BLaER1 treated with 17β-estradiol and CSF1 and Interleukin-3, amounts not matched to agents 10 nM and 100 nM (cell line): ENCODE measurements around the gene SMIM22.

Experiments used
- H3K27ac ChIP-seq, 11 experiments: shearing (Covaris generic); formaldehyde crosslinking; 2 replicates each; pipeline ENCODE4 v1.8.1; 2022
- H3K27me3 ChIP-seq, 11 experiments: shearing (Covaris generic); formaldehyde crosslinking; 2 replicates each; pipeline ENCODE4 v1.8.1; 2022
- H3K36me3 ChIP-seq, 11 experiments: shearing (Covaris generic); formaldehyde crosslinking; 2 replicates each; pipeline ENCODE4 v1.8.1; 2022
- H3K4me1 ChIP-seq, 10 experiments: shearing (Covaris generic); formaldehyde crosslinking; 2 replicates each; pipeline ENCODE4 v1.8.1; 2022
- H3K4me2 ChIP-seq, 11 experiments: shearing (Covaris generic); formaldehyde crosslinking; 2 replicates each; pipeline ENCODE4 v1.8.1; 2022
- H3K4me3 ChIP-seq, 10 experiments: shearing (Covaris generic); formaldehyde crosslinking; 2 replicates each; pipeline ENCODE4 v1.8.1; 2022
- H3K9ac ChIP-seq, 11 experiments: shearing (Covaris generic); formaldehyde crosslinking; 2 replicates each; pipeline ENCODE4 v1.8.1; 2022
- H3K9me3 ChIP-seq, 11 experiments: shearing (Covaris generic); formaldehyde crosslinking; replicated peaks in 1 of 11; 2 replicates each; pipeline ENCODE4 v1.8.1; 2022
- H4K20me1 ChIP-seq, 11 experiments: shearing (Covaris generic); formaldehyde crosslinking; 2 replicates each; pipeline ENCODE4 v1.8.1; 2022
- Cebpa-rat ChIP-seq, 11 experiments: shearing (Covaris generic); IDR thresholded peaks; 2 replicates each; pipeline ENCODE4 v1.8.1; 2022

Gene SMIM22

DNA sequence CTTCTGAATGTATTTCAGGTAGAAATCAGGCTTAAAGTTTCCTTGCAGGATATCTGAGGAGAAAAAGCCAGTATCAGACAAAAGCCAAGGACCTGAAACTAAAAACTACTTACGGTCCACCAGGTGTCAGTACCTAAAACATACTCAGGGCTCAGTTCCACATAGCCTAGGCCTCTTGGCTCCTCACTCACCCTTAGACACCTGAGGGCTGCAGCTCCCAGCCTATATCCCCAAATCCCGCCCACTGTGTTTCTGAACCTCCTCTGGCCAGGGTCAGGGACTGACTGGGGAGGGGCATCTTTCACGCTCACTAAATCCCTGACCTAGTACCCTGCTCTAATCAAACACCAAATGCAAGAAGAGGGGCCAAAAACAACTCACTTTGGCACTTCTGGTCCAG is 16.1 kb downstream of the SMIM22 start:
- H3K9ac ChIP-seq, result no peak overlapping the region

DNA sequence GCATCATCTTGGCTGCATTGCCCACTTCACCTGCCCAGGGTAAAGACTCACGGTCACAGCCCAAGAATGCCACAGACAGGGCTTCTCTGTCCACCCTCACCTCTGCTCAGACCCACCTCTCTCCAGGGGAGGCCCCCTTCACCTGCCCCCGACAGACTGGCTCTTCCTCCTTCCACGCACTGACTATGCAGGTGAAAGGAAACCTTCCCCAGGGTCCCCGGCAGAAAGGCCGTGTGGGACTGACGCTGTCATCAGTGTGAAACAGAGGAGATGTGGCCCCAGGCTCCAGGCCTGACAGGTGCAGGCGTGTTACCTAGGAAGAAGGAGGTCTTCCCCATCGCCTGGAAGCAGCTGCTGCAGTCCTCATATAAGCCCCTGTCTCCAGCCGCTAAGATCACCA is 16.6 kb downstream of the SMIM22 start:
- no peak for TF ChIP-seq Cebpa-rat (IDR thresholded peaks at IDR 0.05)
- no peak overlapping the region for H3K9ac ChIP-seq
- H3K4me3 ChIP-seq, result no peak overlapping the region
- H3K4me2 ChIP-seq, result no peak overlapping the region
- no peaks in the 10 kb centered on the region for H3K27me3 ChIP-seq
- no peaks in the 10 kb centered on the region for H3K9me3 ChIP-seq
- peaks cover 96 to 100% (median 98%) of the 10 kb centered on the region in 11 experiments for H3K36me3 ChIP-seq
- peaks cover 0 to 37% (median 11%) of the 10 kb centered on the region in 11 experiments; a peak in 11 of 22 replicates for H4K20me1 ChIP-seq
- no peak overlapping the region for H3K27ac ChIP-seq
- H3K4me1 ChIP-seq, result no peaks in the 10 kb centered on the region

More for the DNA sequence above, 16.1 kb downstream of the SMIM22 start:
- no peaks in the 10 kb centered on the region for H3K4me1 ChIP-seq
- TF ChIP-seq Cebpa-rat (IDR thresholded peaks at IDR 0.05), result no peak
- H3K4me3 ChIP-seq, result no peak overlapping the region
- H3K9me3 ChIP-seq, result no peaks in the 10 kb centered on the region
- no peak overlapping the region for H3K27ac ChIP-seq
- H3K36me3 ChIP-seq, result peaks cover 95 to 100% (median 98%) of the 10 kb centered on the region in 11 experiments
- H3K27me3 ChIP-seq, result no peaks in the 10 kb centered on the region
- H3K4me2 ChIP-seq, result no peak overlapping the region
- H4K20me1 ChIP-seq, result peaks cover 0 to 40% (median 11%) of the 10 kb centered on the region in 11 experiments; a peak in 11 of 22 replicates

DNA sequence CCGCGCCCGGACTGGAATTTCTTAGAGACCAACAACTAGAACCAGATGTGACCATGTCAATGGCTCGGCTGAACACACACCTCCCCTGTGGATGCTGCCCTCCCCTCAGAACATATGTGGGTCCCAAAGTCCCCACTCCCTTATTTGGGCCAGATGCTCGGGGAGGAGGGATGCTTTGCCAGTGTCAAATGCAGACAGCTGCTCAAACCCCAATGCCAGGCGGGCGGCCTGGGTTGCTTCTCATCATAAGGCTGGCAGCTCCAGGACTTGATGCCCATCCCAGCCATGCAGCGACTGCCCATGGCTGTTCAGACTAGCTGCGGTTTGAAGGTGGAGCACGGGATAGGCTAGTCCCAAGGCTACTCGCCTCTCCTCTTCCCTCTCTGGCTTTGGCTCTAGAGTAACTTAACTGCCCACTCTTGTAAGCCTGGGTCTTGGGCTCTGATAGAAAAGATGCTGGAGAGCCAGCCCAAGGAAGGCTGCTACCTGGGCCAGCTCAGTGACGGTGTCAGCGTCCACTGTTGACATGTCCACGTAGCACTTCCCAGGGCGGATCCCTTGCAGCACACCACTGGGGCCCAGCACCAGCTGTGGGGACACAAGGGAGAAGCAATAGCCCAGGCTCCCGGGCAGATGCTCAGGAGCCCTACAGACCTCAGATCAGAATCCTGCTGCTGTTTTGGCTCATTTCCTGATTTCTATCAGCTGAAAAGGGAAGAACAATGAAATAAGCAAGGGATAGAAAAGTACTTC is 18.3 kb downstream of the SMIM22 start:
- H3K4me3 ChIP-seq, result no peak overlapping the region
- no peak for TF ChIP-seq Cebpa-rat (IDR thresholded peaks at IDR 0.05)
- H3K27ac ChIP-seq, result no peak overlapping the region
- H3K4me2 ChIP-seq, result no peak overlapping the region
- H3K9ac ChIP-seq, result no peak overlapping the region
- no peaks in the 10 kb centered on the region for H3K27me3 ChIP-seq
- no peaks in the 10 kb centered on the region for H3K4me1 ChIP-seq
- no peaks in the 10 kb centered on the region for H3K9me3 ChIP-seq
- peaks cover 97 to 100% (median 100%) of the 10 kb centered on the region in 11 experiments for H3K36me3 ChIP-seq
- H4K20me1 ChIP-seq, result peaks cover 0 to 47% (median 14%) of the 10 kb centered on the region in 11 experiments; a peak in 11 of 22 replicates

DNA sequence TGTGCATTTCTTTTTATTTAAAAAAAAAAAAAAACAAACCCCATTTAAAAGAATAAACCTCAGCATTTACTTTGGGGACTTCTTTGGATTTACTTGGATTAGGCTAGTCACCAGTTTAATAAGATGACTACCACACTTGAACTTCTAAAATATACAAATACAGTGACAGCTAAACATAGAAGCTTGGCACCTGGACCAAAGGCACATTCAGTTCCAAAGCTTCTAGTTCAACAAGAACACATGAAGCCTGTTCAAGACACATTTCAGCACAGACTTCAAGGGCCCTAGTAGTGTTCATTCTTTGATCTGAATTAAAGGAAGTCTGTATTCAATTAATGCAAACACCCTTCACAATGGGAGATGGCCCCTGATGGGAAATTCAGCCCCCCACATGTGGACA is 18.9 kb downstream of the SMIM22 start:
- H3K27ac ChIP-seq, result no peak overlapping the region
- H3K9ac ChIP-seq, result no peak overlapping the region
- H3K4me2 ChIP-seq, result no peak overlapping the region
- no peaks in the 10 kb centered on the region for H3K9me3 ChIP-seq
- H3K27me3 ChIP-seq, result no peaks in the 10 kb centered on the region
- no peaks in the 10 kb centered on the region for H3K4me1 ChIP-seq
- peaks cover 0 to 53% (median 15%) of the 10 kb centered on the region in 11 experiments; a peak in 11 of 22 replicates for H4K20me1 ChIP-seq
- H3K4me3 ChIP-seq, result no peak overlapping the region
- peaks cover 97 to 100% (median 100%) of the 10 kb centered on the region in 11 experiments for H3K36me3 ChIP-seq
- no peak for TF ChIP-seq Cebpa-rat (IDR thresholded peaks at IDR 0.05)

DNA sequence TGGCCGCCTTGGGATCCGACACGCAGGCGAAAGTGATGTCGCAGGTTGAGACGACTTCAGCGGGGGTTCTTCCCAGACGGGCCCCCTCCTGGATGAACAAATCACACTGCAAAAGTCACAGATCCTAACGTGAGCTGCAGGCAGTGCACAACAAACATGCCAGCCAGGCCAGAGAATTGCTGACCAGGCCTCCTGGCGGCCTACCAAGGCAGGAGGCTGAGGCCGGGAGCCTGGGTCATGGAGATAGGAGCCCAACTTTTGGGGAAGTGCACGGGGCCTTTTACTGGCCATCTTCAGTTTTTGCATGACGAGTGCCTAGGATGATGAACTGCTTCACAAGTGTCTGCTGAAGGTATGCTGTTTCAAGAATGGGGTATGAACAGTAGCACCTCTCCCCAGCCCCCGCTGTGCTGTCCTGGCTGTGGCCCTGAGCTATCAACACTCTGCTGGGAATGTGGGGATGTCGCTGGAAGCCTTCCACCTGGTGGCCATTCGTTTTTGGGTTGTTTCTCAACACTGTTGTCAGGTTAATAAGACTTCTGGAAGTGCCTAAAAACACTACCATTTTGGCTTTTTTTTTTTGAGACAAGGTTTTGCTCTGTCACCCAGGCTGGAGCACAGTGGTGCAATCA is 19.5 kb downstream of the SMIM22 start:
- Histone ChIP-seq H3K4me2 (no peak overlapping the region), H3K27me3 (no peaks in the 10 kb centered on the region), H3K36me3 (peaks cover 97 to 100% (median 100%) of the 10 kb centered on the region in 11 experiments), H4K20me1 (peaks cover 0 to 57% (median 15%) of the 10 kb centered on the region in 11 experiments; a peak in 11 of 22 replicates), H3K9me3 (no peaks in the 10 kb centered on the region), H3K27ac (no peak overlapping the region), H3K4me3 (no peak overlapping the region), H3K4me1 (no peaks in the 10 kb centered on the region), H3K9ac (no peak overlapping the region)
- TF ChIP-seq Cebpa-rat (IDR thresholded peaks at IDR 0.05), result no peak

DNA sequence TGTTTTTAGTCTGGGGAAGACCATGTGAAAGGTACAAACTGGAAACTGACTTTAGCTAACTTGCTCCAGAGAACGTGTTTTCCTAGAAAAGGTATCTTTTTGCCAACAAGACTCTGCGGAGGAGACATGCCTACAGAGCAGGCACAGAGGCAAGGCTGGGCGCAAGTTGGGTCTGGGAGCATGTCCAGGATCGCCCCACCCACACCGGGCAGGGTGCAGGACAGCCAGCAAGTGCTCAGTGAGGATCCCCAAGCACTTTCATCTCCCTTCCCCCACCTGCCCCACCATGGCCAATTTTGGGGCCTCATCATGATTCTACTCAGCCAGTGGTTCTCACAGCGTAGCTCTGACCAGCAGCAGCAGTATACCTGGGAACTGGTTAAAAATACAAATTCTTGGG is 25.5 kb downstream of the SMIM22 start:
- Histone ChIP-seq H3K4me3 (no peak overlapping the region), H3K4me2 (no peak overlapping the region), H4K20me1 (peaks cover 10 to 72% (median 29%) of the 10 kb centered on the region in 11 experiments; a peak in 18 of 22 replicates), H3K4me1 (peaks cover 0 to 12% (median 0%) of the 10 kb centered on the region in 10 experiments; a peak in 5 of 20 replicates), H3K9me3 (no peaks in the 10 kb centered on the region), H3K36me3 (peaks cover 96 to 100% (median 100%) of the 10 kb centered on the region in 11 experiments), H3K27me3 (no peaks in the 10 kb centered on the region), H3K27ac (no peak overlapping the region), H3K9ac (no peak overlapping the region)
- TF ChIP-seq Cebpa-rat (IDR thresholded peaks at IDR 0.05), result no peak

DNA sequence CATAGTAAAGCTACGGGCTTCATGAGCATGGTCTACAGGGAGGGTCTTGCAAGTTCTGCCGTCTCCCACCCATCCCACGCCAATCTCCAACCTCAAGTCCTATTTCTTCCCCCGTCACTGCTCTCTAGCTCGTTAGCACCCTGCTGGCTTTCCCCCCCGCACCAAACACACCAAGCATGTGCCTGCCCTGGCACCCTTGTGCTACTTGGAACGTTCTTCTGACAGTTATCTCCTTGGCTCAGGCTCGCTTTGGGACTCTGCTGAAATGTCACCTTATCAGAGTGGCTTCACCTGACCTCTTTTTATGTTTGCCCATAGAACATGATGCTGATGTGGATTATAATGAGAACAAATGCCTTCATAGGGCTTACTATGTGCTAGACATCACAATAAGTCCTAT is 30.0 kb downstream of the SMIM22 start:
- Histone ChIP-seq H3K4me1 (peaks cover 0 to 12% (median 0%) of the 10 kb centered on the region in 10 experiments; a peak in 5 of 20 replicates), H3K9me3 (no peaks in the 10 kb centered on the region), H3K9ac (no peak overlapping the region), H3K4me2 (no peak overlapping the region), H4K20me1 (peaks cover 12 to 88% (median 56%) of the 10 kb centered on the region in 11 experiments; a peak in 19 of 22 replicates), H3K4me3 (no peak overlapping the region), H3K36me3 (peaks cover 97 to 100% (median 100%) of the 10 kb centered on the region in 11 experiments), H3K27me3 (no peaks in the 10 kb centered on the region), H3K27ac (no peak overlapping the region)
- TF ChIP-seq Cebpa-rat (IDR thresholded peaks at IDR 0.05), result no peak

DNA sequence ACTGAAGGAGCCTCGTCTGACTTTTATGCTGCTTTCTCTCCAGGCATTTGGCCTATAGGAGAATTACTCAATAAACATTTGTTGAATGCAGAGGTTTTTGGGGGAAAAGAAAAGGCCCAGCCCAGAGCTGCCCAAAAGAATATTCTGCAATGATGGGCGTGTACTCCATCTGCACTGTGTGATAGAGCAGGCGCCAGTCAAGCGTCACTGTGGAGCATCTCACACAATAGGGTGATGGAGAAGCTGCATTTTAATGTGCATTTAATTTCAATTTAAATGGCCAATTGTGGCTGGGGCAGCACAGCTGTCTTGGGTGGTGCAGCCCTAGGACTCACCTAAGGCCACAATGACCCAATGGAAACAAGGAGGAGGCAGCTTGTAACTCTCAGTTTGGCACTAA is 31.4 kb downstream of the SMIM22 start:
- Histone ChIP-seq H3K27me3 (no peaks in the 10 kb centered on the region), H4K20me1 (peaks cover 12 to 92% (median 62%) of the 10 kb centered on the region in 11 experiments; a peak in 20 of 22 replicates), H3K4me2 (no peak overlapping the region), H3K4me1 (peaks cover 0 to 6% (median 0%) of the 10 kb centered on the region in 10 experiments; a peak in 4 of 20 replicates), H3K9ac (no peak overlapping the region), H3K4me3 (no peak overlapping the region), H3K27ac (no peak overlapping the region), H3K36me3 (peaks cover 97 to 100% (median 100%) of the 10 kb centered on the region in 11 experiments), H3K9me3 (no peaks in the 10 kb centered on the region)
- TF ChIP-seq Cebpa-rat (IDR thresholded peaks at IDR 0.05), result no peak

DNA sequence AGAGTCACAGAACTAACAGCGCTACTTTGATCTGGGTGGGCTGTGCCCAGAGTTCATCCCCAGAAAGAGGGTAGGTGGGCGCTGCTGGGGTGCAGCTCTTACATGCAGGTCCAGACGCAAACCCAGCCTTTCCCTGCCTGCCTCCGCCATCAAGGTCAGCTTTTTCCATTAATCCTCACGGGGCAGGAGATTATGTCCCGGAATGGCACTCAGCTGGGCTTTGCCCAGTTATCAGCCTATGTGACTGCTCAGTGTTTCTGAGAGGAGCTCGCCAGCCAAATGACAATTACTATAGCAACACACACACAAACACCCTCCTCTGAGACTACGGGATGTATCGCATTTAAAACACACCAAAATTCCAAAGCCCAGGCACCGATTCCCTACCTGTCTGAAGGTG is 31.8 kb downstream of the SMIM22 start:
- peaks cover 97 to 100% (median 100%) of the 10 kb centered on the region in 11 experiments for H3K36me3 ChIP-seq
- no peak overlapping the region for H3K4me3 ChIP-seq
- no peaks in the 10 kb centered on the region for H3K27me3 ChIP-seq
- H4K20me1 ChIP-seq, result peaks cover 12 to 92% (median 64%) of the 10 kb centered on the region in 11 experiments; a peak in 20 of 22 replicates
- H3K9me3 ChIP-seq, result no peaks in the 10 kb centered on the region
- H3K9ac ChIP-seq, result no peak overlapping the region
- peaks cover 0 to 1% (median 0%) of the 10 kb centered on the region in 10 experiments; a peak in 3 of 20 replicates for H3K4me1 ChIP-seq
- H3K27ac ChIP-seq, result no peak overlapping the region
- no peak overlapping the region for H3K4me2 ChIP-seq
- TF ChIP-seq Cebpa-rat (IDR thresholded peaks at IDR 0.05), result no peak
